ENCODE measurements around the gene SDR9C7. TPM values are rescaled to one million over a fixed set of nuclear protein-coding genes. Genes with fewer than 3 reads are reported as not detected.

SDR9C7 gene
- total and polyA plus RNA-seq, 2 of the 8 experiments (the other 6 are each of a cell fraction or from before 2014, with no cell fraction given) = 0.11 TPM; not detected in 1

GRCh38 chr12:56935157-56935556, 949 bp upstream of the SDR9C7 start:
- H4K91ac ChIP-seq (replicated peaks; ENCODE audit: insufficient read length, low read length) = no peak overlapping the region
- ChIA-PET POLR2A (ENCODE audit: partially characterized antibody) (no interaction called here), CTCF (ENCODE audit: partially characterized antibody) (interaction anchor here (1.1 to 1.8 kb wide), 3 partner anchors 12 to 53 kb away, joined by 3 to 7 read pairs (median 3); no protein-coding TSS in a partner anchor)
- no peak overlapping the region for H3K4ac ChIP-seq (replicated peaks; ENCODE audit: insufficient read length, low read depth, low read length)
- peaks cover 0 to 3% (median 2%) of the 10 kb centered on the region in 4 experiments; a peak in 4 of 7 replicates for H3K4me1 ChIP-seq (replicated peaks in 1 of 4; ENCODE audit: control insufficient read depth in 3 of 4, insufficient read depth in 4 of 4, low read length in 3 of 4)
- no peak overlapping the region for H3K18ac ChIP-seq (ENCODE audit: extremely low read depth, low read length)
- no peaks in the 10 kb centered on the region for H3K79me2 ChIP-seq (ENCODE audit: control insufficient read depth in 1 of 2, insufficient read depth in 2 of 2, low read length in 2 of 2)
- H3K9me3 ChIP-seq (ENCODE audit: insufficient read depth in 2 of 2, low read depth in 1 of 2, low read length in 1 of 2) = no peaks in the 10 kb centered on the region
- no peaks in the 10 kb centered on the region for H3K79me1 ChIP-seq (ENCODE audit: low read depth, low read length)
- H3K27ac ChIP-seq (ENCODE audit: low read depth, low read length) = no peak overlapping the region
- H3K4me2 ChIP-seq (ENCODE audit: insufficient read depth in 1 of 2, low read depth in 2 of 2, low read length in 2 of 2) = no peak overlapping the region
- H4K20me1 ChIP-seq (replicated peaks in 1 of 2; ENCODE audit: control insufficient read depth in 1 of 2, insufficient read depth in 2 of 2, low read length in 2 of 2) = no peaks in the 10 kb centered on the region
- WGBS, 2 experiments (ENCODE audit: extremely low coverage in 1 of 2, insufficient coverage in 1 of 2, insufficient read length in 1 of 2, insufficient replicate concordance in 2 of 2, low coverage in 1 of 2, low lambda C conversion rate in 2 of 2, missing lambda C conversion rate in 1 of 2) = 80% methylated on average over 2 of the region's 2 CpGs; no CpG with 5 or more reads in 1 of the 2 experiments
- H3K23me2 ChIP-seq (ENCODE audit: low read depth, low read length) = no peaks in the 10 kb centered on the region
- no peak overlapping the region for H3K4me3 ChIP-seq (ENCODE audit: extremely low read depth in 1 of 4, insufficient read depth in 2 of 4, low read depth in 3 of 4, low read length in 4 of 4)
- H3K36me3 ChIP-seq (ENCODE audit: control insufficient read depth in 2 of 4, insufficient read depth in 4 of 4, low read length in 3 of 4) = no peaks in the 10 kb centered on the region
- H3K14ac ChIP-seq (ENCODE audit: insufficient read length) = no peak overlapping the region
- FAIRE-seq (no peak), DNase-seq (ENCODE audit: low read depth in 1 of 2, low spot score in 2 of 2) (no peak)
- no peak overlapping the region for H2BK120ac ChIP-seq (replicated peaks; ENCODE audit: low read depth, low read length)
- no peak overlapping the region for H2BK5ac ChIP-seq (ENCODE audit: low read depth, low read length)
- H3K27me3 ChIP-seq (replicated peaks in 1 of 4; ENCODE audit: control insufficient read depth in 3 of 4, extremely low read depth in 1 of 4, insufficient read depth in 3 of 4, low read length in 3 of 4) = no peaks in the 10 kb centered on the region
- H2BK15ac ChIP-seq (ENCODE audit: low read length) = no peak overlapping the region
- no peak overlapping the region for H3K23ac ChIP-seq (ENCODE audit: insufficient read length)
- no peak overlapping the region for H3K9ac ChIP-seq (replicated peaks in 1 of 4; ENCODE audit: extremely low read depth in 1 of 4, low read depth in 3 of 4, low read length in 3 of 4)
- H3K56ac ChIP-seq (replicated peaks; ENCODE audit: insufficient read length, low read depth, low read length) = no peak overlapping the region
- TF ChIP-seq JUN (IDR thresholded peaks at IDR 0.05; ENCODE audit: low read depth, low read length) (no peak), CEBPB (IDR thresholded peaks at IDR 0.05; ENCODE audit: low read depth, low read length) (no peak), CREB1 (IDR thresholded peaks at IDR 0.05) (no peak), TCF12 (IDR thresholded peaks at IDR 0.05; ENCODE audit: low read depth, low read length) (no peak), EZH2 (IDR thresholded peaks at IDR 0.05; ENCODE audit: low read depth, low read length, severe bottlenecking) (no peak), POU5F1 (IDR thresholded peaks at IDR 0.05; ENCODE audit: low read depth, low read length) (no peak), SIN3A (conservative IDR thresholded peaks at IDR 0.05 in 1 of 2, IDR thresholded peaks at IDR 0.05 in 1 of 2; ENCODE audit: low read depth in 1 of 2, low read length in 2 of 2) (no peak), ATF3 (IDR thresholded peaks at IDR 0.05; ENCODE audit: insufficient read depth, low read depth, low read length) (no peak), ZNF274 (IDR thresholded peaks at IDR 0.05; ENCODE audit: borderline replicate concordance, extremely low read depth, low read length) (no peak), BCL11A (IDR thresholded peaks at IDR 0.05; ENCODE audit: low read depth in 2 of 2, low read length in 2 of 2) (no peak), SIX5 (IDR thresholded peaks at IDR 0.05; ENCODE audit: low read depth, low read length) (no peak), SP2 (IDR thresholded peaks at IDR 0.05; ENCODE audit: low read length) (no peak)
- no peak overlapping the region for H4K8ac ChIP-seq (ENCODE audit: extremely low read depth, insufficient read depth, low read length)
- H2BK12ac ChIP-seq (ENCODE audit: low read depth, low read length) = no peak overlapping the region
- no peak overlapping the region for H4K5ac ChIP-seq (ENCODE audit: insufficient read length, low read depth, low read length)
- H2AK5ac ChIP-seq (ENCODE audit: low read depth, low read length) = no peak overlapping the region
- no peak overlapping the region for H2AFZ ChIP-seq (ENCODE audit: low read length)
- no peak overlapping the region for H2BK20ac ChIP-seq (ENCODE audit: low read length)

Data from H1 (cell line).